WERI-Rb-1 (cell line): Measurements from ENCODE around the gene SAMD5.

Source experiments
- DNase-seq: peaks from one replicate; pipeline ENCODE4 v3.0.0-alpha.2; 2020
- H3K27ac ChIP-seq: fragments of 250-450 bp; sonication (Bioruptor Pico); 2 replicates; pipeline ENCODE4 v1.5.1; 2020; ENCODE audit warnings: mild to moderate bottlenecking, moderate library complexity
- H3K27me3 ChIP-seq: fragments of 250-450 bp; sonication (Bioruptor Pico); 2 replicates; pipeline ENCODE4 v1.5.1; 2021; ENCODE audit warnings: mild to moderate bottlenecking, low read depth, moderate library complexity; ENCODE audit not compliant: insufficient read depth, severe bottlenecking
- H3K36me3 ChIP-seq: fragments of 250-450 bp; sonication (Bioruptor Pico); 2 replicates; pipeline ENCODE4 v1.5.1; 2020; ENCODE audit warnings: mild to moderate bottlenecking, moderate library complexity
- H3K4me3 ChIP-seq: 2 replicates; pipeline ENCODE4 v1.5.1; 2011; ENCODE audit warnings: low read depth, mild to moderate bottlenecking, control low read depth, low read length
- H3K9me3 ChIP-seq: fragments of 250-450 bp; sonication (Bioruptor Pico); 2 replicates; pipeline ENCODE4 v1.5.1; 2021; ENCODE audit warnings: mild to moderate bottlenecking, moderate library complexity; ENCODE audit not compliant: severe bottlenecking
- TF ChIP-seq, protein P1 (sequence below): IDR thresholded peaks from 2 replicates; pipeline ENCODE4 v1.5.1; 2011; ENCODE audit warnings: low read depth, mild to moderate bottlenecking, control low read depth, inconsistent platforms, low read length

SAMD5 gene

DNA sequence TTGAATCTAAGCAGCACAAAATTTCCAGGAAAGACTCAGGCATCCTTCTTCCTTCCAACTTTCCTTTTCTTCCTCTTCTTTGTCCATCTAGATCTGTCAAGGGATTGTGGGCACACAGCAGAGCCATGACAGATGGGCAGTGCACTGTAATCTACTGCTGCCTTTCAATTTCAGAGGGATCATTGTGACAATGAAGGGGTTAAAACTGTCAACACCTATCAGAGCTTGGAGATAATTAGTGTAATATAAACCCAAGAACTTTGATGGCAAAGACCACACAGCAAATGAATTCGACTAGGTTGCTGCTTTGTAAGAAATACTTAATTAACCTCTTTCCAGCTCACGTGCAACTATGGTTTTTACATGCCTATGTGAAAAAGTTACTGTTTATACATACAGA lies 55.0 kb downstream of the SAMD5 start:
- Histone ChIP-seq H3K27ac (no peak overlapping the region), H3K4me3 (no peak overlapping the region), H3K27me3 (no peaks in the 10 kb centered on the region), H3K9me3 (no peaks in the 10 kb centered on the region), H3K36me3 (no peaks in the 10 kb centered on the region)
- TF ChIP-seq, protein P1, sequence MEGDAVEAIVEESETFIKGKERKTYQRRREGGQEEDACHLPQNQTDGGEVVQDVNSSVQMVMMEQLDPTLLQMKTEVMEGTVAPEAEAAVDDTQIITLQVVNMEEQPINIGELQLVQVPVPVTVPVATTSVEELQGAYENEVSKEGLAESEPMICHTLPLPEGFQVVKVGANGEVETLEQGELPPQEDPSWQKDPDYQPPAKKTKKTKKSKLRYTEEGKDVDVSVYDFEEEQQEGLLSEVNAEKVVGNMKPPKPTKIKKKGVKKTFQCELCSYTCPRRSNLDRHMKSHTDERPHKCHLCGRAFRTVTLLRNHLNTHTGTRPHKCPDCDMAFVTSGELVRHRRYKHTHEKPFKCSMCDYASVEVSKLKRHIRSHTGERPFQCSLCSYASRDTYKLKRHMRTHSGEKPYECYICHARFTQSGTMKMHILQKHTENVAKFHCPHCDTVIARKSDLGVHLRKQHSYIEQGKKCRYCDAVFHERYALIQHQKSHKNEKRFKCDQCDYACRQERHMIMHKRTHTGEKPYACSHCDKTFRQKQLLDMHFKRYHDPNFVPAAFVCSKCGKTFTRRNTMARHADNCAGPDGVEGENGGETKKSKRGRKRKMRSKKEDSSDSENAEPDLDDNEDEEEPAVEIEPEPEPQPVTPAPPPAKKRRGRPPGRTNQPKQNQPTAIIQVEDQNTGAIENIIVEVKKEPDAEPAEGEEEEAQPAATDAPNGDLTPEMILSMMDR = no peak
- DNase-seq = peak; percentile 46

DNA sequence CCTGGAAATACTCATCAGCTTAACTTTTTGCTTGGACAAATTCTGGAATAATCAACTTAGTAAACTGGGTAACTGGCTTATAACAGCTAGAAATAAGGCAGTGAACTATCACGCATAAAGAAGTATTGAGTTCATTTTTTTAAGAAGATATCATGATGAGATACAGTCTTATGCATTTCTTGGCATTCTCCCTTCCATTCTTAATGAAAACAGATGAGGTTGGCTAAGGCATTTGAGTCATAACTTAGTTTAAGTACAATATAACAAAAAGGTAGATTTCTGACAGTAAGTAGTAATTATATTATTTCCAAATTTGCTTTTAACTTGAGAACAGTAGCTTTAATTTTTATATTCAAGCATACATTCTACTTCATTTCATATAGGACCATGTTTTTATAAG lies 56.1 kb downstream of the SAMD5 start:
- no peak overlapping the region for H3K4me3 ChIP-seq
- no peak for DNase-seq
- H3K9me3 ChIP-seq = no peaks in the 10 kb centered on the region
- no peak overlapping the region for H3K27ac ChIP-seq
- H3K27me3 ChIP-seq = no peaks in the 10 kb centered on the region
- TF ChIP-seq, protein P1 = no peak
- H3K36me3 ChIP-seq = no peaks in the 10 kb centered on the region

DNA sequence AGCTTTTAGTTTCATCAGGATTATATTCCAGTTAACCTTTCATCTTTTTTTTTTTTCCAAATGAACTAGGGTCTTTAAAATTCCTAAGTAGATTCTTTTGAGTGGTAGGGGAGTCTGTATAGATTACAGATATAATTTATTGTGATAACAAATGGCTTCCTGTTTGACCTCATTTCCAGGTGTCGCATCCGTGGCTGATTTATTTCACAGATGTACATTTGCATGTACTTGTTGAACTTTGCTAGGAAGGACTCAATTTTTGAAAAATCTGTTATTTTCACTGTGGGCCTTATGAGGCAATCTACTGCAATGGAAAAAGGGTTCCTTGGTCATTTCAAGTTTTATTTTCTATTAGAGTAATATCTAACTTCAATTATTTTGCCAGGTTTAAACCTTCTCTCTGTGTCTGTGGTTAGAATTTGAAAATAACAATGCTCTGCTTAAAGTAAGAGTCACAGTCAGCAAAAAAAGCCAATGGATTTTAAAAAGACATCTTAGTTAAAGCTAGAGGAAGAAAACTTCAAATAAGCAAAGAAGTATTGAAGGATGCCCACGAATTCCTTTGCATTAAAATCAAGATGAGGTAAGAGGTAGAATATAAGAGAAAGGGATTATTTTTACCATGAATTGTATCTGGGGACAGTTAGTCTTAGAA lies 57.9 kb downstream of the SAMD5 start:
- no peak for DNase-seq
- H3K36me3 ChIP-seq = no peaks in the 10 kb centered on the region
- no peaks in the 10 kb centered on the region for H3K27me3 ChIP-seq
- H3K27ac ChIP-seq = no peak overlapping the region
- no peak overlapping the region for H3K4me3 ChIP-seq
- TF ChIP-seq, protein P1 = no peak
- no peaks in the 10 kb centered on the region for H3K9me3 ChIP-seq

DNA sequence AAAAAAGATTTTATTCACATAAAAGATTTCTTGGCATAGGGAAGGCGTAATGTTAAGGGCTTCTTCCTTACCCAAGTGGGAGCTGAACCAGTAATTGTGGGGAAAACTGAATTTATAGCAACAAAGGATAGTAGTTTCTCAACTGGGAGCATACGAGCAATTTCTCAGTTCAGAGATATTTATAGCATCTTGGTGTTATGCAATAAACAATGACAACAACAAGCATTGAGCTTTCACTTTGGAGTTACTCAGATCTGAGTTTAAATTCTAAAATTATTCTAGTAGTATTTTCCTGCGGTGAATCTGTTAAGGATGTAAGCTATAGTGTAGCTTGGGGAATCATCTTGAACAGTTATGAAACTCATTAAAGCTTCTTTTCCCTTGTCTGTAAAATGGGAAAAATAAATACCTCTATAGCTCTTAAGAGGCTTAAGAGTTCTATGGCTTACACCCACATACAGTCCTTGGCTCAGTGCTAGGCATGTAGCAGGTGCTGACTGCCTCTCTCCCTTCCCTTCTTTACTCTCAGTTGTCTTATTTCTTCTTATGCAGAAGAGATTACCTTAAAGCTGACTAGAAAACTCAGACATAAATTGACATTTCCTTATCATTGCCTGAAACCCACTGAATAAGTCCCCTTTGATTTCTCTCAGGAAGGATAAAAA lies 58.8 kb downstream of the SAMD5 start:
- TF ChIP-seq, protein P1 = no peak
- H3K36me3 ChIP-seq = no peaks in the 10 kb centered on the region
- no peak overlapping the region for H3K27ac ChIP-seq
- no peak overlapping the region for H3K4me3 ChIP-seq
- H3K9me3 ChIP-seq = no peaks in the 10 kb centered on the region
- no peaks in the 10 kb centered on the region for H3K27me3 ChIP-seq
- peak; percentile 62 for DNase-seq

DNA sequence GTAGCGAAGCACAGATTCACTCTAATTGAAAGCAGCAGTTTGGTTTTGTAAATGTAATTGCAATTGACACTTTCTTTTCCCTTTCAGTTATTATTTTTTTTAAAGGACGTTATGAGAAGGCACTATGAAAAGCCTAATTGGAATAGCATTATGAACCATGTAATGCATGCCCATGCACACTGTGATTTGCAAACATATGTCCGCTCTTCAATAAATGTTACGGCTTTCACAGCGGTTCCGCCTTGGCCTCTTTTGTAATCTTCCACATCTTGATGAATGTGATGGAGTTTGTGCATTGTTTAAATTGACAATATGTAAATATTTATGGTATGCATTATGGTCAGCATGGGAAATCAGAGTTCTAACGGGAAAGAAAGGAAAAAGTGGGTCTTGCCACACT lies 61.3 kb downstream of the SAMD5 start:
- DNase-seq = no peak
- H3K27ac ChIP-seq = no peak overlapping the region
- no peaks in the 10 kb centered on the region for H3K27me3 ChIP-seq
- no peaks in the 10 kb centered on the region for H3K9me3 ChIP-seq
- H3K36me3 ChIP-seq = no peaks in the 10 kb centered on the region
- TF ChIP-seq, protein P1 = no peak
- no peak overlapping the region for H3K4me3 ChIP-seq
